HepG2 (cell line): ENCODE data around the gene CTRB2. TPM values are rescaled to one million over a fixed set of nuclear protein-coding genes. Genes with fewer than 3 reads are reported as not detected.

Experiments
- ATF6 ChIP-seq: sonication (generic); formaldehyde crosslinking; conservative IDR thresholded peaks from 2 replicates; pipeline ENCODE4 v1.4.0; 2020; ENCODE audit warnings: missing genetic modification reagents
- CSRNP1 ChIP-seq: sonication (generic); formaldehyde crosslinking; IDR thresholded peaks from 2 replicates; pipeline ENCODE4 v1.8.1; 2023; ENCODE audit warnings: mild to moderate bottlenecking, missing genetic modification reagents
- DMTF1 ChIP-seq: sonication (generic); formaldehyde crosslinking; IDR thresholded peaks from 2 replicates; pipeline ENCODE4 v1.4.0; 2020; ENCODE audit warnings: mild to moderate bottlenecking, missing genetic modification reagents
- DRAP1 ChIP-seq: IDR thresholded peaks from 2 replicates; pipeline ENCODE4 v1.6.1; 2016; ENCODE audit warnings: missing genetic modification reagents, missing compliant biosample characterization
- HIC2 ChIP-seq: sonication (generic); formaldehyde crosslinking; IDR thresholded peaks from 2 replicates; pipeline ENCODE4 v1.9.0; 2022; ENCODE audit warnings: low read depth, missing genetic modification reagents
- HNRNPLL ChIP-seq: fragments of 200-400 bp; formaldehyde crosslinking; IDR thresholded peaks from 2 replicates; pipeline ENCODE4 v1.6.1; 2017; ENCODE audit warnings: mild to moderate bottlenecking, low read depth, low read length; ENCODE audit not compliant: poor library complexity, severe bottlenecking
- IKZF1 ChIP-seq: fragments of 450-650 bp; IDR thresholded peaks from 2 replicates; pipeline ENCODE4 v1.7.1; 2016
- JUNB ChIP-seq: sonication (generic); formaldehyde crosslinking; IDR thresholded peaks from 2 replicates; pipeline ENCODE4 v1.8.0; 2022; ENCODE audit warnings: missing genetic modification reagents, mild to moderate bottlenecking, borderline replicate concordance
- KDM2A ChIP-seq: sonication (generic); formaldehyde crosslinking; IDR thresholded peaks from 2 replicates; pipeline ENCODE4 v1.4.0; 2020; ENCODE audit warnings: low read depth, missing genetic modification reagents, borderline replicate concordance
- KLF6 ChIP-seq: IDR thresholded peaks from 2 replicates; pipeline ENCODE4 v1.8.0; 2016; ENCODE audit warnings: missing biosample characterization, missing genetic modification reagents
- MATR3 ChIP-seq: sonication (generic); formaldehyde crosslinking; IDR thresholded peaks from 2 replicates; pipeline ENCODE4 v1.4.0; 2020; ENCODE audit warnings: missing genetic modification reagents
- NCOA5 ChIP-seq: sonication (generic); formaldehyde crosslinking; IDR thresholded peaks from 2 replicates; pipeline ENCODE4 v1.4.0; 2020; ENCODE audit warnings: missing genetic modification reagents
- NFE2 ChIP-seq: sonication (generic); formaldehyde crosslinking; IDR thresholded peaks from 2 replicates; pipeline ENCODE4 v1.4.0; 2020; ENCODE audit warnings: missing genetic modification reagents
- PREB ChIP-seq: sonication (generic); formaldehyde crosslinking; IDR thresholded peaks from 2 replicates; pipeline ENCODE4 v1.4.0; 2020; ENCODE audit warnings: missing genetic modification reagents
- RORA ChIP-seq: sonication (generic); formaldehyde crosslinking; IDR thresholded peaks from 2 replicates; pipeline ENCODE4 v1.5.0; 2020; ENCODE audit warnings: mild to moderate bottlenecking, missing genetic modification reagents, moderate library complexity
- ZNF138 ChIP-seq: sonication (generic); formaldehyde crosslinking; IDR thresholded peaks from 2 replicates; pipeline ENCODE4 v1.5.0; 2020; ENCODE audit warnings: mild to moderate bottlenecking, low read depth, missing genetic modification reagents
- ZNF17 ChIP-seq: sonication (generic); formaldehyde crosslinking; IDR thresholded peaks from 2 replicates; pipeline ENCODE4 v1.5.0; 2020; ENCODE audit warnings: mild to moderate bottlenecking, missing genetic modification reagents
- ZNF382 ChIP-seq: sonication (generic); formaldehyde crosslinking; IDR thresholded peaks from 2 replicates; pipeline ENCODE4 v1.5.0; 2020; ENCODE audit warnings: missing genetic modification reagents, mild to moderate bottlenecking, borderline replicate concordance
- ZNF713 ChIP-seq: sonication (generic); formaldehyde crosslinking; IDR thresholded peaks from 2 replicates; pipeline ENCODE4 v1.4.0; 2020; ENCODE audit warnings: mild to moderate bottlenecking, missing genetic modification reagents
- ZNF891 ChIP-seq: sonication (generic); formaldehyde crosslinking; IDR thresholded peaks from 2 replicates; pipeline ENCODE4 v1.5.0; 2020; ENCODE audit warnings: mild to moderate bottlenecking, missing genetic modification reagents
- ZSCAN25 ChIP-seq: sonication (generic); formaldehyde crosslinking; IDR thresholded peaks from 2 replicates; pipeline ENCODE4 v1.8.0; 2022; ENCODE audit warnings: mild to moderate bottlenecking, missing genetic modification reagents
- polyA plus RNA-seq, 8 experiments: library from polyadenylated mRNA; depleted of rRNA in 3 of 8; stranded (reverse) in 7 of 8; unstranded in 1 of 8; fragments of >200 nt; fragmentation: Illumina TruSeq in 4 of 8; extraction: Trizol in 4 of 8; gene quantifications; 2 replicates each; pipeline versions ENCODE4 v1.2.1 to v1.2.3, GENCODE V29; 2011 to 2016; ENCODE audit warnings: low read depth in 4 of 8, missing spikeins in 1 of 8, mixed read lengths in 1 of 8; ENCODE audit not compliant: insufficient read depth in 1 of 8
- total RNA-seq, 5 experiments: library from RNA; depleted of rRNA; stranded (reverse); fragments of >200 nt; fragmentation: Illumina TruSeq; extraction: Trizol; gene quantifications; 2 replicates each; pipeline ENCODE4 v1.2.3, GENCODE V29; 2016; ENCODE audit warnings: low read depth in 1 of 5

CTRB2 gene
- total and polyA plus RNA-seq, 2 of the 13 experiments (the other 11 are each of a cell fraction or from before 2014, with no cell fraction given): 0.13 TPM; not detected in 1

GRCh38 chr16:75244225-75244809, 37.4 kb upstream of the CTRB2 start (continued):
- TF ChIP-seq KDM2A (CRISPR knock-in tag) (no peak), ZNF713 (CRISPR knock-in tag) (peak; percentile 85; the same call in 1 of the 2 replicates), DMTF1 (CRISPR knock-in tag) (no peak), DRAP1 (no peak), HIC2 (0 out of 2 replicates have a peak, but pooled peaks have one; percentile 67), MATR3 (CRISPR knock-in tag) (no peak), NCOA5 (CRISPR knock-in tag) (no peak), ZNF382 (CRISPR knock-in tag) (no peak), NFE2 (CRISPR knock-in tag) (no peak), KLF6 (CRISPR knock-in tag) (no peak), HNRNPLL (no peak), IKZF1 (no peak), ATF6 (CRISPR knock-in tag) (no peak), ZNF138 (CRISPR knock-in tag) (0 out of 2 replicates have a peak, but pooled peaks have one; percentile 51), ZNF17 (CRISPR knock-in tag) (no peak), ZSCAN25 (CRISPR knock-in tag) (no peak), RORA (CRISPR knock-in tag) (no peak), ZNF891 (CRISPR knock-in tag) (0 out of 2 replicates have a peak, but pooled peaks have one; percentile 16), JUNB (CRISPR knock-in tag) (no peak), CSRNP1 (no peak), PREB (CRISPR knock-in tag) (no peak)
